Stimulated activated CD4-positive, alpha-beta T cell treated with anti-CD3 and anti-CD28 coated beads, Interleukin-4, amount 100 ng/mL, for 48 hours (primary cell): Measurements from ENCODE around the gene POU2F1.

Source experiments
- DNase-seq, 2 donors: peaks; one replicate each; pipeline ENCODE4 v3.0.0-alpha.2; 2020; ENCODE audit warnings: low read depth in 2 of 2

Gene POU2F1

GRCh38 chr1:167272369-167272957, 51.8 kb downstream of the POU2F1 start:
- no peak for DNase-seq

GRCh38 chr1:167273027-167273800, 52.5 kb downstream of the POU2F1 start:
- DNase-seq: no peak

- DNase-seq: no peak
Measured at GRCh38 chr1:167274061-167274460, 53.4 kb downstream of the POU2F1 start.

GRCh38 chr1:167276969-167277368, 56.3 kb downstream of the POU2F1 start:
- no peak for DNase-seq

GRCh38 chr1:167278497-167278896, 57.8 kb downstream of the POU2F1 start:
- no peak for DNase-seq

- no peak for DNase-seq
Measured at GRCh38 chr1:167280912-167281311, 60.2 kb downstream of the POU2F1 start.

GRCh38 chr1:167288390-167289074, 67.8 kb downstream of the POU2F1 start:
- DNase-seq: no peak

GRCh38 chr1:167289075-167289442, 68.4 kb downstream of the POU2F1 start:
- DNase-seq: no peak

GRCh38 chr1:167289966-167290365, 69.3 kb downstream of the POU2F1 start:
- no peak for DNase-seq

GRCh38 chr1:167291539-167292185, 71.0 kb downstream of the POU2F1 start:
- no peak for DNase-seq

GRCh38 chr1:167292216-167292615, 71.5 kb downstream of the POU2F1 start:
- no peak for DNase-seq

GRCh38 chr1:167293057-167293456, 72.4 kb downstream of the POU2F1 start:
- DNase-seq: no peak

GRCh38 chr1:167294528-167294927, 73.8 kb downstream of the POU2F1 start:
- DNase-seq: no peak

GRCh38 chr1:167297222-167298214, 76.8 kb downstream of the POU2F1 start:
- no peak for DNase-seq

- no peak for DNase-seq
Measured at GRCh38 chr1:167298325-167298724, 77.6 kb downstream of the POU2F1 start.

GRCh38 chr1:167301355-167301754, 80.7 kb downstream of the POU2F1 start:
- no peak for DNase-seq

GRCh38 chr1:167304165-167304564, 83.5 kb downstream of the POU2F1 start:
- no peak for DNase-seq

GRCh38 chr1:167305059-167305705, 84.5 kb downstream of the POU2F1 start:
- DNase-seq: no peak

- no peak for DNase-seq
Measured at GRCh38 chr1:167305706-167306277, 85.1 kb downstream of the POU2F1 start.

- no peak for DNase-seq
Measured at GRCh38 chr1:167310732-167311131, 90.0 kb downstream of the POU2F1 start.
